Thymus (tissue), 11 donors: ENCODE data around the gene SRPRB. TPM values are rescaled to one million over a fixed set of nuclear protein-coding genes. Genes with fewer than 3 reads are reported as not detected.

Source experiments
- DNase-seq, 9 donors: peaks; one replicate each; pipeline ENCODE4 v3.0.0-alpha.2; 2013; ENCODE audit warnings: low spot score in 9 of 9, low read depth in 6 of 9, missing footprints in 1 of 9
- H3K27ac ChIP-seq, 2 donors: one replicate each; pipeline ENCODE4 v1.5.1; 2013; ENCODE audit warnings: control low read depth in 1 of 2, low read depth in 1 of 2, low read length in 1 of 2, mild to moderate bottlenecking in 1 of 2, moderate library complexity in 1 of 2
- H3K27me3 ChIP-seq, 2 donors: one replicate each; pipeline ENCODE4 v1.5.1; 2013; ENCODE audit warnings: low read length in 1 of 2; ENCODE audit not compliant: control insufficient read depth in 2 of 2, insufficient read depth in 1 of 2
- H3K36me3 ChIP-seq, 2 donors: one replicate each; pipeline ENCODE4 v1.5.1; 2013; ENCODE audit warnings: low read length in 1 of 2, mild to moderate bottlenecking in 1 of 2, moderate library complexity in 1 of 2; ENCODE audit not compliant: control insufficient read depth in 2 of 2, insufficient read depth in 2 of 2
- H3K4me1 ChIP-seq, 2 donors: one replicate each; pipeline ENCODE4 v1.5.1; 2013; ENCODE audit warnings: low read length in 2 of 2; ENCODE audit not compliant: control insufficient read depth in 2 of 2, insufficient read depth in 2 of 2
- H3K4me3 ChIP-seq, 2 donors: one replicate each; pipeline ENCODE4 v1.5.1; 2013; ENCODE audit warnings: low read length in 2 of 2, control low read depth in 1 of 2, mild to moderate bottlenecking in 1 of 2
- H3K9me3 ChIP-seq, 2 donors: one replicate each; pipeline ENCODE4 v1.5.1; 2013; ENCODE audit warnings: low read length in 1 of 2, mild to moderate bottlenecking in 1 of 2; ENCODE audit not compliant: control insufficient read depth in 2 of 2, insufficient read depth in 1 of 2
- WGBS: extraction: QIAGEN DNeasy Blood & Tissue Kit; methylation state at CpG from one replicate; pipeline ENCODE4 v1.1.7; 2013; 5-methylcytosine and 5-hydroxymethylcytosine counted together
- polyA plus RNA-seq: library from polyadenylated mRNA; stranded (reverse); fragments of 200-250 nt; gene quantifications from one replicate; pipeline ENCODE4 v1.2.3, GENCODE V29; 2013
- total RNA-seq: library from RNA; stranded (reverse); fragments of 120-200 nt; gene quantifications from one replicate; pipeline ENCODE4 v1.2.4, GENCODE V29; 2013
- donor health status: healthy.

SRPRB gene
- total and polyA plus RNA-seq, 2 donors, result 17.7 to 28.0 TPM

GRCh38 chr3:133866141-133866540 lies 60.5 kb downstream of the SRPRB start:
- Histone ChIP-seq H3K27me3 (no peaks in the 10 kb centered on the region), H3K36me3 (no peaks in the 10 kb centered on the region), H3K27ac (no peak overlapping the region), H3K9me3 (no peaks in the 10 kb centered on the region), H3K4me3 (no peak overlapping the region), H3K4me1 (no peaks in the 10 kb centered on the region)
- 97% methylated on average over 3 of the region's 3 CpGs for WGBS
- no peak for DNase-seq

- no peaks in the 10 kb centered on the region for H3K4me1 ChIP-seq
- no peak for DNase-seq
- WGBS, result 89% methylated on average over 8 of the region's 8 CpGs
- no peaks in the 10 kb centered on the region for H3K36me3 ChIP-seq
- H3K27me3 ChIP-seq, result no peaks in the 10 kb centered on the region
- H3K9me3 ChIP-seq, result no peaks in the 10 kb centered on the region
- no peak overlapping the region for H3K4me3 ChIP-seq
- no peak overlapping the region for H3K27ac ChIP-seq
Measured at GRCh38 chr3:133868186-133868585, 62.6 kb downstream of the SRPRB start.

DNA sequence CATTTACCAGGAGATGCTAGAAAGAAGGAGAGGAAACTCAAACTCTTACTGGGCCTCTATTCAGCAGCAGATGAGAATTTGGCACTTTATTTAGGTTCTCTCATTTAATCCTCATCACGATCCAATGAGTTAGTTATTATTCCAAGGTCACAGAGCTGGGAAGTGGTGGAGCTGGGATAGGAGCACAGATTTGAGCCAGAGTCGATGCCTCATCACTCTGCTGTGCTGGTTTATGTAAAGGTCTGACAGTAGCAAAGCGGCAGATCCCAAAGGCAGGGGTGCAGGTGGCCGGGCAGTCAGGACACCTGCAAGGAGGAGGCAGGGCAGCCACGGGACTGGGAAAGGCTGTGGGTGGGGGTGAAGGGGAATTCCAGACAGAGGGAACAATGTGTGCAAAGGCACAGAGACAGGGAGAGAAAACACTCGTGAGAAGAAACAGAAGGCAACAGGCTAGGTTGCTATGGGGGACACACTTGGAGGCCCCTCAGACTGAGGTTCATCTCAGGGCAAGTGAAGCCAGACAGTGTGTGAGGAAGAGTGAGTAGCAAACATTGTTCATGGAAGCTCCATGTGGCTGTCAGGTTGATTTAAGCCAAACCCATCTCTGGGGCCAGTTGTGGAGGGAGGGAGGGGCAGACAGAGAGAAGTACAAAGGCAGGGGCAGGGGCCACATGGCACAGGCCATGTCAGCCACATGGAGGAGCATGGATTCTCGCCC lies 63.3 kb downstream of the SRPRB start:
- H3K9me3 ChIP-seq, result no peaks in the 10 kb centered on the region
- H3K36me3 ChIP-seq, result no peaks in the 10 kb centered on the region
- H3K27me3 ChIP-seq, result no peaks in the 10 kb centered on the region
- no peak overlapping the region for H3K27ac ChIP-seq
- DNase-seq, result no peak
- WGBS, result 88% methylated on average over 7 of the region's 7 CpGs
- no peak overlapping the region for H3K4me3 ChIP-seq
- no peaks in the 10 kb centered on the region for H3K4me1 ChIP-seq

DNA sequence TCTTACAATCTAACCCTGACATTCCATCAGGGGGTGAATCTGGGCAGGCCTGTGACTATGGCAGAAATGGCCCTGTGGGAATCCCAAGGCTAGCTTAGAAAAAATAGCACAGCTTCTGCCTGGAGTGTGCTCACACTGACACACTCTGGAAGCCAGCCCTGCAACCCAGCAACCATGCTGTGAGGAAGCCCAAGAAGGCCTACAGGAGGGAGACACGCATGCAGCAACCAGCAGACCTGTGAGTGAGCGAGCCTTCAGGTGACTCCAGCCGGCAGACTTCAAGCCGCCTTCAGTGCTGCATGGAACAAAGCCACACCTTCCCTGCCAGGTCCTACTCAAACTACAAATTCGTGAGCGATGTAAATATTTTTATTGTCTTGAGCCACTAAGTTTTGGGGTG lies 64.0 kb downstream of the SRPRB start:
- Histone ChIP-seq H3K4me3 (no peak overlapping the region), H3K27me3 (no peaks in the 10 kb centered on the region), H3K27ac (no peak overlapping the region), H3K9me3 (no peaks in the 10 kb centered on the region), H3K36me3 (no peaks in the 10 kb centered on the region), H3K4me1 (no peaks in the 10 kb centered on the region)
- DNase-seq, result no peak
- WGBS, result 98% methylated on average over 6 of the region's 6 CpGs

DNA sequence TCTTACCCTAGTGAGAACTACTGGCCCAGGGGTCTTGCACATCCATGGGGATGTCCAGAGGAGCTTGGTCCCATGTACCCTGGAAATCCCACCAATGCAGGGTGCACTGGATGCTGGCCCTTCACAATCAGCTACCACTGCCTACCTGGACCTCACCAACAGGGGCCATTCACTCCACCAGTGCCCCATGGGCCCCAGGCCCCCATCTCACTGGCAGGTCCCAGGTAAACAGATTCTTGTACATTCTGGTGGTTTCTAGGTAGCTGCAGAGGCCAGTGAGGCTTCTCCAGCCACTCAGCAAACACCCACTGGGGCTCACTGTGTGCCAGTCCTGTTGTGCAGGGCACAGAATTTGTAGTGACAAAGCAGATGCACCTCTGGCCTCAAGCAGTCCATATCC lies 65.2 kb downstream of the SRPRB start:
- H3K27ac ChIP-seq, result no peak overlapping the region
- H3K9me3 ChIP-seq, result no peaks in the 10 kb centered on the region
- DNase-seq, result no peak
- no peaks in the 10 kb centered on the region for H3K27me3 ChIP-seq
- no peaks in the 10 kb centered on the region for H3K4me1 ChIP-seq
- no peak overlapping the region for H3K4me3 ChIP-seq
- H3K36me3 ChIP-seq, result no peaks in the 10 kb centered on the region

Other genes with a start within 250 kb of the SRPRB start
- 175 TPM for gene CDV3, start 232.1 kb upstream of the SRPRB start, total RNA-seq
- gene CDV3, start 232.1 kb upstream of the SRPRB start, polyA plus RNA-seq, result 166 TPM
- 74.4 TPM for gene TOPBP1, start 143.9 kb upstream of the SRPRB start, total RNA-seq
- gene TOPBP1, start 143.9 kb upstream of the SRPRB start, polyA plus RNA-seq, result 18.0 TPM
- 1.9 TPM for gene TF, start 59.4 kb upstream of the SRPRB start, total RNA-seq
- 2.9 TPM for gene TF, start 59.4 kb upstream of the SRPRB start, polyA plus RNA-seq
- 0.24 TPM for gene RAB6B, start 90.1 kb downstream of the SRPRB start, total RNA-seq
- 2.1 TPM for gene RAB6B, start 90.1 kb downstream of the SRPRB start, polyA plus RNA-seq
- 1.5 TPM for gene SLCO2A1, start 224.1 kb downstream of the SRPRB start, total RNA-seq
- gene SLCO2A1, start 224.1 kb downstream of the SRPRB start, polyA plus RNA-seq, result 3.9 TPM